ENCODE results near the gene FAM76A.

- TF ChIP-seq CTCF (IDR thresholded peaks at IDR 0.05) (no peak), POLR2A (IDR thresholded peaks at IDR 0.05) (no peak), EP300 (IDR thresholded peaks at IDR 0.05) (no peak), POLR2AphosphoS5 (IDR thresholded peaks at IDR 0.05) (no peak)
Observed at GRCh38 chr1:27678747-27679146, 47.0 kb upstream of the FAM76A start.
